Measurements from ENCODE around the gene MEI1. TPM values are rescaled to one million over a fixed set of nuclear protein-coding genes. Genes with fewer than 3 reads are reported as not detected.
A peak's percentile ranks its signal among the peaks of the same experiment; 100 is the strongest.
"Not testable (repeated sequence)": the region's sequence is repeated elsewhere in the genome, so short reads cannot be mapped to it uniquely, and the experiment has no call there.

The MEI1 gene, protein sequence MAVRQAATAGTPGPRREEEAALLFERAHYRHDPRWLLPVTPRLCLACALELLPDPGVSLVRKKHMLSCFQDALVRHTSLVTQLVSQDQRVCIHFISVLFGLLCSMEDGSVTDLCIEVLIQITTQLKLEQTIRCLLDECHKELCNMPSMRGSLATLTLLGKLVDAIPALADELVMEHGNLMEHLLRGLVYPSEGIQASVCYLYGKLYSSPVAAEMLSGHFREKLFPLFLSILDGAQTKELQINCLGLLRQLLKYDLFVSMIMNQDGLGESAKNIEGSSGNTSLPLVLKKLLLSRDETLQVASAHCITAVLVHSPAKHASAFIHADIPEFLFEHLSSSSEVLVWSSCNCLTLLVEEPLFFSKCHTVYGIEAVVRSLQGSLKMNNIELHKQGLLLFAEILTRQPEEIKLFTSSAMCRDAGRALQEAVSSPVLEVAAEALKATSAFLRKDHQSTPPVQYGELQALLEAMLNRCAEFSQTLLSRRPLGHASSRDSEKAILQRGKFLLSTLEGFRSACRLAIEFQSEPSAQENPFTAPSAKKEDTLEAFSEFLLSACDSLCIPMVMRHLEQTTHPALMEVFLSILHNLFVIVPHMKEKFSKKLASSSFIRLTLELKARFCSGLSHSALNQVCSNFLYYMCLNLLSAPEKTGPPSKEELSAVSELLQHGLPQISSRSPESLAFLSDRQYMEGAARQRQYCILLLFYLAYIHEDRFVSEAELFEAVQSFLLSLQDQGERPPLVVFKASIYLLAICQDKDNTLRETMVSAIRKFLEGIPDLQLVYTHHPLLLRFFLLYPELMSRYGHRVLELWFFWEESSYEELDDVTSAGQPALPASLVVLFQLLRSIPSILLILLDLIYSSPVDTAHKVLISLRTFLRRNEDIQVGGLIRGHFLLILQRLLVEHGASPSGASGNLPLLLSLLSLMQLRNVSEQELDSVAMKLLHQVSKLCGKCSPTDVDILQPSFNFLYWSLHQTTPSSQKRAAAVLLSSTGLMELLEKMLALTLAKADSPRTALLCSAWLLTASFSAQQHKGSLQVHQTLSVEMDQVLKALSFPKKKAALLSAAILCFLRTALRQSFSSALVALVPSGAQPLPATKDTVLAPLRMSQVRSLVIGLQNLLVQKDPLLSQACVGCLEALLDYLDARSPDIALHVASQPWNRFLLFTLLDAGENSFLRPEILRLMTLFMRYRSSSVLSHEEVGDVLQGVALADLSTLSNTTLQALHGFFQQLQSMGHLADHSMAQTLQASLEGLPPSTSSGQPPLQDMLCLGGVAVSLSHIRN
- 2.2 and 2.5 TPM in 2 replicates for total RNA-seq

DNA sequence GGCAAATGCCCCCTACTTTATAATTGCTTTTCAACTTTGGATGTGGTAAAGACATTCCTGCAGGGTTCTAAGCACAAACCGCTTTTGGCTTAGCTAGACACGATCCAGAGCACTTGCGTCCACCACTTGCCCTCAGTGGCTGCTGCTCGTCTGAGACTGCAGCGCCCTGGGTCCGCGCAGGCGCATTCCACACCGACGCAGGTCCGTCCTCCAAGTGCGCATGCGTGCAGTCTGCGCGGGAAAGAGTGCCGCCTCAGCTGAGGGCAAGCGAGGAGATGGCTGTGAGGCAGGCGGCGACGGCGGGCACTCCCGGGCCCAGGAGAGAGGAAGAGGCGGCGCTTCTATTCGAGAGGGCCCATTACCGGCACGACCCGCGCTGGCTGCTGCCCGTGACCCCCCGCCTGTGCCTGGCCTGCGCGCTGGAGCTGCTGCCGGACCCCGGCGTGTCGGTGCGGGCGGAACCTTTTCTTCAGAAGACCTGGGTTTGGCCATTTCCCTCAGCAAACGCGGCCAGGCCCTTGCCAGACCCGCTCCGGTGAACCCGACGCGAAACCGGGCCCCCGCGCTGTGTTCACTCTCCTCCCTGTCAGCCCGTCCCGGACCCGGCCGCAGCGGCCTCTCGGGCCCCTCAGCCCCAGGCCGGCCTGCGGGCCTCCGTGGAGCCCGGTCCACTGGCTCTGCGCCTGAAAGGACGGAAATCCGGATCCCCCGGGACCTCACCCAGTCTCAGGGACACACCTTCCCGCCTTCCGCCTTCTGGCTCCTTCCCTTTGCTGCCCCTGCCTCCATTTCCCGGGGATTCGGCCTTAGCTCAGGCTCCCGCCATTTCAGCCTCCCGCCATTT is at the start of gene MEI1:
TSS of gene MEI1 (plus strand) at position 240 of the 844 bp plus-strand sequence. CDS start at position 276, 36 bp downstream.
- DNase-seq (ENCODE audit: low read depth, low spot score), result peak; percentile 26

- no peak for DNase-seq (ENCODE audit: low read depth, low spot score)
Observed at GRCh38 chr22:41650229-41650628, 49.1 kb upstream of the MEI1 start.

DNA sequence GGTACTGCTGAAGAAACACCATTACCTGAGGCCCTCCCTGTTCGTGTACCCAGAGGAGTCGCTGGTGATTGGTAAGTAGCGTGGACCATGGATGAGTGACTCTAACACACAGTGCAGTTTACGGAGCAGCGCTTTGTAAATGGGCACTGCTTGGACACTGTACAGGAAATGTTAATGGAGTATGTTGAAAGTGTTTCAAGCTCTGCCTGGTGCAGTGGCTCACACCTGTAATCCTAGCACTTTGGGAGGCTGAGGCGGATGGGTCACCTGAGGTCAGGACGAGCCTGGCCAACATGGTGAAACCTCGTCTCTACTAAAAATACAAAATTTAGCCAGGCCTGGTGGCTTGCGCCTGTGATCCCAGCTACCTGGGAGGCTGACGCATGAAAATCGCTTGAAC is 48.5 kb upstream of the MEI1 start:
- no peak for DNase-seq (ENCODE audit: low read depth, low spot score)

GRCh38 chr22:41654322-41654721 is 45.0 kb upstream of the MEI1 start:
- DNase-seq (ENCODE audit: low read depth, low spot score), result no peak

- DNase-seq (ENCODE audit: low read depth, low spot score), result no peak
Observed at GRCh38 chr22:41656556-41656955, 42.7 kb upstream of the MEI1 start.

- DNase-seq (ENCODE audit: low read depth, low spot score), result no peak
Observed at GRCh38 chr22:41657709-41658108, 41.6 kb upstream of the MEI1 start.

DNA sequence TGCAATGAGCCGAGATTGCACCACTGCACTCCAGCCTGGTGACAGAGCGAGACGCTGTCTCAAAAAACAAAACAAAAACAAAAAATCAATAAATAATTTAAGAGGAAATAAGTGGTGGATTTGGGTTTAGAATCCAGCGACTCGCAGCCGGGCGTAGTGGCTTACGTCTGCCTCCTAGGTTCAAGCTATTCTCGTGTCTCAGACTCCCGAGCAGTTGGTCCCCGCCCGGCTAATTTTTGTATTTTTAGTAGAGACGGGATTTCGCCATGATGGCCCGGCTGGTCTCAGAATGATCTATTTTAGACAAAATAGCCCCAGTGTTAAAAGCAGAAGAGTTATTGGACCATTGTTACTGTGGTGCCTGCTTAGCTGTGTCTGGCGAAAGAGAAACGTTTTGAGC is 40.4 kb upstream of the MEI1 start:
- DNase-seq (ENCODE audit: low read depth, low spot score), result no peak

GRCh38 chr22:41659941-41660340 is 39.4 kb upstream of the MEI1 start:
- no peak for DNase-seq (ENCODE audit: low read depth, low spot score)

GRCh38 chr22:41660416-41660815 is 38.9 kb upstream of the MEI1 start:
- no peak for DNase-seq (ENCODE audit: low read depth, low spot score)

GRCh38 chr22:41661088-41661487 is 38.2 kb upstream of the MEI1 start:
- no peak for DNase-seq (ENCODE audit: low read depth, low spot score)

GRCh38 chr22:41661713-41662112 is 37.6 kb upstream of the MEI1 start:
- no peak for DNase-seq (ENCODE audit: low read depth, low spot score)

- DNase-seq (ENCODE audit: low read depth, low spot score), result not testable (repeated sequence)
Observed at GRCh38 chr22:41663594-41663993, 35.7 kb upstream of the MEI1 start.

GRCh38 chr22:41664490-41664889 is 34.8 kb upstream of the MEI1 start:
- no peak for DNase-seq (ENCODE audit: low read depth, low spot score)

- DNase-seq (ENCODE audit: low read depth, low spot score), result no peak
Observed at GRCh38 chr22:41664951-41665350, 34.4 kb upstream of the MEI1 start.

DNA sequence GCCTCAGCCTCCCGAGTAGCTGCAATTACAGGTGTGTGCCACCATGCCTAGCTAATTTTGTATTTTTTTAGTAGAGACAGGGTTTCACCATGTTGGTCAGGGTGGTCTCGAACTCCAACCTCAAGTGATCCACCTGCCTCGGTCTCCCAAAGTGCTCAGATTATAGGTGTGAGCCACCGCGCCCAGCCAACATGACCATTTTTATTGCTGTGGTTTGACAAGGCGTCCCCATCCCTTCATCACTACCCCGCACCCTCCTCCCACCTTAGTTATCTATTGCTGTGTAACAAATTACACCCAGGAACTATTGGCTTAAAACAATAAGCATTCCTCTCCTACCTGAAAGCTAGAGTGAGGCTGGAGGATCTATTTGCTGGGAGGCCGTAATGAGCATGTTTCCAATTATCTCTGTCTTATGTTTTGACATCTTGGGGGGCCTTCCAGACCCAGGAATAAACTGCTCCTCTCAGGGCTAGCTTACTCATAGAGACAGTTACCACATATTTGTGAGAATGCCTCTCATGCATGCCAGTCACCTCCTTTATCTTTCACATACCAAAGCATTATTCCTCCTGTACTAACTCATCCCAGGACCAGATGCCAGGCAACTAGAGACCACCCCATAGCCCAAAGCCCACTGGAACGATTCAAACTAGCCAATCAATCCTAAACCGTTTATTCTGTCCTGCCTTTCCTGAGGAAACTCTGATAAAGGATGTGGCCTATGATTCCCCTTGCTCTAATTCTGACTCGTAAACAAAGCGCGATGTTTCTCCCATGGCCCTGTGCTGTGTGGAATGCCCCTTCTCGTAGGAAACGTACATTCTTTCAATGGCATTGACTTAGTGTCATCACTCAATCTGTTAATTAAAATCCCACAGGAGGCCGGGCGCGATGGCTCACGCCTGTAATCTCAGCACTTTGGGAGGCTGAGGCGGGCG is 30.1 kb upstream of the MEI1 start:
- DNase-seq (ENCODE audit: low read depth, low spot score), result no peak

DNA sequence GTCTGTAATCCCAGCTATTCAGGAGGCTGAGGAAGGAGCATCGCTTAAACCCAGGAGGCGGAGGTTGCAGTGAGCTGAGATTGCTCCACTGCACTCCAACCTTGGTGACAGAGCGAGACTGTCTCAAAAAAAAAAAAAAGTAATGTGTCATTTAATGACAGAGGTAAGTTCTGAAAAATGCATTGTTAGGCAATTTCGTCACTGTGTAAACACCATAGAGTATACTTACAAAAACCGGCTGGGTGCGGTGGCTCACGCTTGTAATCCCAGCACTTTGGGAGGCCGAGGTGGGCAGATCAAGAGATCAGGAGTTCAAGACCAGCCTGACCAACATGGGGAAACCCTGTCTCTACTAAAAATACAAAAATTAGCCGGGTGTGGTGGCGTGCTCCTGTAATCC is 27.2 kb upstream of the MEI1 start:
- not testable (repeated sequence) for DNase-seq (ENCODE audit: low read depth, low spot score)

GRCh38 chr22:41672780-41673509 is 26.4 kb upstream of the MEI1 start:
- no peak for DNase-seq (ENCODE audit: low read depth, low spot score)

DNA sequence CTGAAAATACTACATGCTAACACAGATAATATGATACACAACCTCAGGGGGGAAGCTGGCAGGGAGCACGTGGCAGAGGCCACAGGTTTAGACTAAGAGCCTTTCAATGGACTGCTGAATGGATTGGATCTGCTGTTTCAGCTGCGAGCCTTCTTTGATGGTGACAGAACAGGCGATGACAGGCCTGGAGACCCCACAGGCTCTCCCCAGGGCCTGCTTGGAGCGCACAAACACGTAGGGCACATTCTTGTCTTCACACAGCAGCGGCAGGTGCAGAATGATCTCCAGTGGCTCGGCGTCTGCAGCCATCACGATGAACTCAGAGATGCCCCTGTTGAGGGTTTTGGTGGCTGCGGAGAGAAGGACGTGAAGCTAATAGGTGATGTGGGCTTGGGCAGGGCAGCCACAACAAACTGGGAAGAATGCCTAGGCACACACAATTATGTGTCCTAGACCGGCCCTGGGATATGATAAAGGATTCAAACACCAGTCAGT is 24.4 kb upstream of the MEI1 start:
- no peak for DNase-seq (ENCODE audit: low read depth, low spot score)

DNA sequence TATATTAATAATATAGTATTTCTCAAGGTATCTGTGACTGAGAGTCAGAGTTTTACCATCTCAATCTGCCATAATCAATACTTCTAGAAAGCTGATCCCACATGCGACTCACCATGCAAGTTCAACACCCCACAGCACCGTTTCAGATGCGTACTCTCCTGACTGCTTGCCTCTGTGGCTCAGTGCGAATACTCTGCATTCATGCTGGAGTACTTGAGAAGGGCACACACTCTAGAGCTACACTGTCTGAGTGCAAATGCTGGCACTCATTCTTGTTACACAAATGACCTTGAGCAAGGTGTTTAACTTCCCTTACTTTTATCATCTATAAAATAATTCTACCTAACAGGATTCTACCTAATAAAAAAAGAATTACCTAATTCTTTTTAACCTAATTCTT is 23.2 kb upstream of the MEI1 start:
- no peak for DNase-seq (ENCODE audit: low read depth, low spot score)
